Measurements from ENCODE around the gene NCAPD2. TPM values are rescaled to one million over a fixed set of nuclear protein-coding genes. Genes with fewer than 3 reads are reported as not detected.

The NCAPD2 gene
- total RNA-seq, 1 experiment from 2014 or later: 114 TPM

DNA sequence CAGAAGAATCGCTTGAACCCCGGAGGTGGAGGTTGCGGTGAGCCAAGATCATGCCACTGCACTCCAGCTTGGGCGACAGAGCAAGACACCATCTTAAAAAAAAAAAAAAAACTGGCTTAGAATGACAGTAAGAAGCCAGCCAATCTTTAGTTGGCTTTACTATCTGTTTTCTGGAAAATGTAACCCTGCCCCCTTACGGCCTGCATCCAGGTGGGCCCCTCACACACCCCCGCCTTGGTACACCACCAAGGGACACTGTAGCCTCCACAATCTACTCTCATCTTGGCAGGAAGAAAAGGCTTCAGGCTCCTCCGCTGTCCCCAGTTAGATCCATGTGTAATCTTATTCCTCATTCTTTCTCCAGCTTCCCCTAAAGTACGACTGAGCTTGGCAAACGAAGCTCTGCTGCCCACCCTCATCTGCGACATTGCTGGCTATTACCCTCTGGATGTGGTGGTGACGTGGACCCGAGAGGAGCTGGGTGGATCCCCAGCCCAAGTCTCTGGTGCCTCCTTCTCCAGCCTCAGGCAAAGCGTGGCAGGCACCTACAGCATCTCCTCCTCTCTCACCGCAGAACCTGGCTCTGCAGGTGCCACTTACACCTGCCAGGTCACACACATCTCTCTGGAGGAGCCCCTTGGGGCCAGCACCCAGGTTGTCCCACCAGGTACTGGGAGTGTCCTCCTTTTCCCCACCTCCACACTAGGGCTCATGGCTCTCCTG is 35.5 kb upstream of the NCAPD2 start:
- Histone ChIP-seq H3K18ac (ENCODE audit: insufficient read length, low read depth, low read length) (no peak overlapping the region), H3K23me2 (ENCODE audit: insufficient read length, low read depth, low read length, poor library complexity, severe bottlenecking) (no peaks in the 10 kb centered on the region), H3K4me2 (ENCODE audit: insufficient read depth, insufficient read length, low read length) (no peak overlapping the region), H4K91ac (ENCODE audit: insufficient read length, low read depth, low read length) (no peak overlapping the region), H3K79me1 (ENCODE audit: insufficient read depth, low read depth, low read length, poor library complexity, severe bottlenecking) (no peaks in the 10 kb centered on the region), H2BK15ac (ENCODE audit: low read depth, low read length) (no peak overlapping the region), H2BK20ac (ENCODE audit: low read depth, low read length, poor library complexity, severe bottlenecking) (no peak overlapping the region), H2BK5ac (ENCODE audit: insufficient read length, low read length) (no peak overlapping the region), H2BK12ac (ENCODE audit: insufficient read length, low read depth, low read length) (no peak overlapping the region), H4K5ac (ENCODE audit: insufficient read length, low read depth, low read length) (no peak overlapping the region), H3K4me1 (ENCODE audit: insufficient read depth, low read length) (no peaks in the 10 kb centered on the region), H3K27me3 (ENCODE audit: insufficient read depth, low read length) (no peaks in the 10 kb centered on the region), H3K79me2 (ENCODE audit: insufficient read depth, low read length) (no peaks in the 10 kb centered on the region), H3K14ac (ENCODE audit: insufficient read depth, low read length) (no peak overlapping the region), H4K20me1 (ENCODE audit: control insufficient read depth, insufficient read depth, insufficient read length) (no peaks in the 10 kb centered on the region), H3K9ac (ENCODE audit: extremely low read depth, insufficient read length, low read length) (no peak overlapping the region), H3K9me3 (ENCODE audit: control insufficient read depth, low read depth, low read length) (no peaks in the 10 kb centered on the region), H3T11ph (ENCODE audit: low read length) (no peak overlapping the region), H3K4ac (ENCODE audit: low read depth, low read length) (no peak overlapping the region), H4K8ac (replicated peaks; ENCODE audit: insufficient read length, low read depth, low read length) (no peak overlapping the region), H3K56ac (ENCODE audit: insufficient read length, low read depth, low read length) (no peak overlapping the region), H2AFZ (ENCODE audit: low read length) (no peak overlapping the region), H2AK5ac (ENCODE audit: insufficient read length, low read length) (no peak overlapping the region), H3K23ac (ENCODE audit: insufficient read length, low read depth, low read length) (no peak overlapping the region), H3K27ac (ENCODE audit: insufficient read length, low read depth, low read length) (no peak overlapping the region), H2BK120ac (ENCODE audit: low read depth, low read length, poor library complexity, severe bottlenecking) (no peak overlapping the region)
- H3K4me3 Mint-ChIP-seq: no peak overlapping the region
- H3K27me3 Mint-ChIP-seq (ENCODE audit: low read depth): no peaks in the 10 kb centered on the region
- no peak overlapping the region; a peak in 3 of 7 replicates for H3K27ac Mint-ChIP-seq
- H3K36me3 Mint-ChIP-seq (ENCODE audit: insufficient read depth in 1 of 3, low read depth in 3 of 3): peaks cover 13 to 45% (median 41%) of the 10 kb centered on the region in 3 experiments; a peak in 6 of 7 replicates
- no CpG with 5 or more reads among the region's 14 CpGs for WGBS (ENCODE audit: extremely low coverage, insufficient read length, low lambda C conversion rate)
- no peak for DNase-seq
- TF ChIP-seq, protein P1, sequence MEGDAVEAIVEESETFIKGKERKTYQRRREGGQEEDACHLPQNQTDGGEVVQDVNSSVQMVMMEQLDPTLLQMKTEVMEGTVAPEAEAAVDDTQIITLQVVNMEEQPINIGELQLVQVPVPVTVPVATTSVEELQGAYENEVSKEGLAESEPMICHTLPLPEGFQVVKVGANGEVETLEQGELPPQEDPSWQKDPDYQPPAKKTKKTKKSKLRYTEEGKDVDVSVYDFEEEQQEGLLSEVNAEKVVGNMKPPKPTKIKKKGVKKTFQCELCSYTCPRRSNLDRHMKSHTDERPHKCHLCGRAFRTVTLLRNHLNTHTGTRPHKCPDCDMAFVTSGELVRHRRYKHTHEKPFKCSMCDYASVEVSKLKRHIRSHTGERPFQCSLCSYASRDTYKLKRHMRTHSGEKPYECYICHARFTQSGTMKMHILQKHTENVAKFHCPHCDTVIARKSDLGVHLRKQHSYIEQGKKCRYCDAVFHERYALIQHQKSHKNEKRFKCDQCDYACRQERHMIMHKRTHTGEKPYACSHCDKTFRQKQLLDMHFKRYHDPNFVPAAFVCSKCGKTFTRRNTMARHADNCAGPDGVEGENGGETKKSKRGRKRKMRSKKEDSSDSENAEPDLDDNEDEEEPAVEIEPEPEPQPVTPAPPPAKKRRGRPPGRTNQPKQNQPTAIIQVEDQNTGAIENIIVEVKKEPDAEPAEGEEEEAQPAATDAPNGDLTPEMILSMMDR (conservative IDR thresholded peaks at IDR 0.05): no peak
- no peaks in the 10 kb centered on the region for H3K9me3 Mint-ChIP-seq
- H3K4me1 Mint-ChIP-seq: peaks cover 1 to 8% of the 10 kb centered on the region in 2 experiments

Data from H9 (cell line).